CD14-positive monocyte (primary cell): Measurements from ENCODE around the gene ACTL7A. TPM values are rescaled to one million over a fixed set of nuclear protein-coding genes. Genes with fewer than 3 reads are reported as not detected.

Experiments
- DNase-seq, 3 donors: peaks; one replicate each; pipeline ENCODE4 v3.0.0-alpha.2; 2011 to 2022
- H2AFZ ChIP-seq: 2 replicates; pipeline ENCODE4 v1.6.0; 2012; ENCODE audit warnings: mild to moderate bottlenecking, low read depth, low read length, inconsistent platforms; ENCODE audit not compliant: insufficient read depth, poor library complexity, severe bottlenecking
- H3K27ac ChIP-seq, 2 donors: 1 replicate in 1 of 2; 2 replicates in 1 of 2; pipeline ENCODE4 v1.5.1; 2012 to 2013; ENCODE audit warnings: low read length in 2 of 2, control low read depth in 1 of 2, inconsistent platforms in 1 of 2, low read depth in 1 of 2, mild to moderate bottlenecking in 1 of 2
- H3K27me3 ChIP-seq, 2 donors: one replicate each; pipeline versions ENCODE4 v1.6.0 to v1.6.1; 2011 to 2013; ENCODE audit warnings: low read length in 2 of 2; ENCODE audit not compliant: control insufficient read depth in 2 of 2, insufficient read depth in 2 of 2
- H3K36me3 ChIP-seq, 2 donors: replicated peaks in 1 of 2; 1 replicate in 1 of 2; 2 replicates in 1 of 2; pipeline versions ENCODE4 v1.5.1 to v1.6.1; 2012 to 2013; ENCODE audit warnings: low read length in 2 of 2, control low read depth in 1 of 2, inconsistent platforms in 1 of 2, mild to moderate bottlenecking in 1 of 2; ENCODE audit not compliant: insufficient read depth in 2 of 2, control insufficient read depth in 1 of 2
- H3K4me1 ChIP-seq, 2 donors: 1 replicate in 1 of 2; 2 replicates in 1 of 2; pipeline versions ENCODE4 v1.5.1 to v1.6.1; 2012 to 2013; ENCODE audit warnings: low read length in 2 of 2, control low read depth in 1 of 2, inconsistent platforms in 1 of 2, mild to moderate bottlenecking in 1 of 2, moderate library complexity in 1 of 2; ENCODE audit not compliant: insufficient read depth in 2 of 2, control insufficient read depth in 1 of 2
- H3K4me2 ChIP-seq: replicated peaks from 2 replicates; pipeline ENCODE3; 2012; ENCODE audit warnings: low read length, moderate library complexity, mild to moderate bottlenecking; ENCODE audit not compliant: poor library complexity, severe bottlenecking; ENCODE audit errors: extremely low read depth
- H3K4me3 ChIP-seq, 3 experiments: fragments of 200-600 bp in 1 of 3; sonication (generic) in 1 of 3; replicated peaks in 1 of 3; 1 replicate in 2 of 3; 2 replicates in 1 of 3; pipeline ENCODE4 v1.5.1; 2011 to 2013; ENCODE audit warnings: low read length in 3 of 3, mild to moderate bottlenecking in 3 of 3, control low read depth in 2 of 3, low read depth in 2 of 3, inconsistent platforms in 1 of 3, moderate library complexity in 1 of 3
- H3K79me2 ChIP-seq: 2 replicates; pipeline ENCODE4 v1.6.0; 2012; ENCODE audit warnings: mild to moderate bottlenecking, control low read depth, inconsistent platforms, low read length, moderate library complexity; ENCODE audit not compliant: insufficient read depth
- H3K9ac ChIP-seq: 2 replicates; pipeline ENCODE4 v1.6.0; 2017; ENCODE audit warnings: low read length, mild to moderate bottlenecking; ENCODE audit not compliant: insufficient read depth, poor library complexity, severe bottlenecking
- H3K9me3 ChIP-seq, 2 donors: replicated peaks in 1 of 2; 1 replicate in 1 of 2; 2 replicates in 1 of 2; pipeline versions ENCODE4 v1.5.1 to v1.6.1; 2012 to 2013; ENCODE audit warnings: low read length in 2 of 2, control low read depth in 1 of 2; ENCODE audit not compliant: control insufficient read depth in 1 of 2, insufficient read depth in 1 of 2
- H4K20me1 ChIP-seq: 2 replicates; pipeline ENCODE4 v1.6.0; 2012; ENCODE audit warnings: mild to moderate bottlenecking, low read length, control low read depth, moderate library complexity; ENCODE audit not compliant: insufficient read depth
- H3K27ac Mint-ChIP-seq, 7 donors: one replicate each; pipeline ENCODE4 v1.8.0; 2020; ENCODE audit warnings: mild to moderate bottlenecking in 7 of 7, mixed read lengths in 7 of 7, moderate library complexity in 6 of 7, inconsistent platforms in 2 of 7
- H3K27me3 Mint-ChIP-seq, 3 donors: one replicate each; pipeline ENCODE4 v1.8.0; 2021 to 2022; ENCODE audit warnings: low read depth in 3 of 3, mild to moderate bottlenecking in 3 of 3, mixed read lengths in 3 of 3, moderate library complexity in 3 of 3, inconsistent platforms in 1 of 3
- H3K36me3 Mint-ChIP-seq, 2 donors: one replicate each; pipeline ENCODE4 v1.8.0; 2020; ENCODE audit warnings: mixed read lengths in 2 of 2, inconsistent platforms in 1 of 2, mild to moderate bottlenecking in 1 of 2
- H3K4me1 Mint-ChIP-seq: one replicate; pipeline ENCODE4 v1.8.0; 2020; ENCODE audit warnings: mild to moderate bottlenecking, mixed read lengths
- H3K4me3 Mint-ChIP-seq, 2 donors: one replicate each; pipeline ENCODE4 v1.8.0; 2020; ENCODE audit warnings: mild to moderate bottlenecking in 2 of 2, mixed read lengths in 2 of 2, moderate library complexity in 1 of 2
- H3K9me3 Mint-ChIP-seq, 7 donors: one replicate each; pipeline ENCODE4 v1.8.0; 2020 to 2022; ENCODE audit warnings: mixed read lengths in 7 of 7, mild to moderate bottlenecking in 6 of 7, moderate library complexity in 6 of 7, inconsistent platforms in 2 of 7
- CTCF ChIP-seq: fragments of 200-600 bp; IDR thresholded peaks from one replicate; pipeline ENCODE4 v1.8.0; 2022; ENCODE audit warnings: antibody characterized with exemption, mild to moderate bottlenecking
- WGBS: methylation state at CpG from one replicate; pipeline ENCODE4 v1.1.5; 2013; ENCODE audit warnings: missing lambda C conversion rate; ENCODE audit not compliant: insufficient coverage; 5-methylcytosine and 5-hydroxymethylcytosine counted together
- intact Hi-C, 2 donors: fragments of 100-400 bp; cut with micrococcal nuclease; formaldehyde crosslinking; loops; one replicate each; pipeline versions ENCODE4 v1.15.0 to v1.15.1; 2023
- polyA plus RNA-seq, 3 donors: library from polyadenylated mRNA; depleted of rRNA in 1 of 3; unstranded in 2 of 3; stranded (reverse) in 1 of 3; fragments of 300-500 nt in 2 of 3; fragments of >200 nt in 1 of 3; fragmentation: Illumina TruSeq in 2 of 3; gene quantifications; 1 replicate in 2 of 3; 2 replicates in 1 of 3; pipeline ENCODE4 v1.2.3, GENCODE V29; 2012 to 2021

ACTL7A gene
- polyA plus RNA-seq, 3 donors: not detected

- peaks cover 25% of the 10 kb centered on the region for H3K4me1 Mint-ChIP-seq
- H3K4me3 Mint-ChIP-seq: no peak overlapping the region
- no peaks in the 10 kb centered on the region for H3K27me3 ChIP-seq
- peak; percentile 42 to 66 (median 62) for DNase-seq
- peaks cover 0 to 4% (median 0%) of the 10 kb centered on the region in 7 donors for H3K9me3 Mint-ChIP-seq
- 55% methylated on average over 5 of the region's 7 CpGs for WGBS
- peaks cover 0 to 3% (median 2%) of the 10 kb centered on the region in 3 donors for H3K27me3 Mint-ChIP-seq
- H3K9me3 ChIP-seq: no peaks in the 10 kb centered on the region
- H3K4me3 ChIP-seq: no peak overlapping the region
- peak overlapping the region; percentile 4 for H3K4me2 ChIP-seq
- no peak overlapping the region for H3K9ac ChIP-seq
- no peaks in the 10 kb centered on the region for H3K36me3 ChIP-seq
- intact Hi-C loops: no loop called here
- H3K4me1 ChIP-seq: peaks cover 22 to 31% of the 10 kb centered on the region in 2 donors
- no peaks in the 10 kb centered on the region for H3K79me2 ChIP-seq
- peak overlapping the region in 1 of 2 donors; percentile 45 for H3K27ac ChIP-seq
- H2AFZ ChIP-seq: peak overlapping the region; percentile 25
- H3K27ac Mint-ChIP-seq: peak overlapping the region in 3 of 7 donors; percentile 22 to 50 (median 31)
- TF ChIP-seq CTCF: no peak
- H3K36me3 Mint-ChIP-seq: no peaks in the 10 kb centered on the region
- H4K20me1 ChIP-seq: no peaks in the 10 kb centered on the region
Measured at GRCh38 chr9:108835831-108836230, 26.2 kb upstream of the ACTL7A start.

- Histone ChIP-seq H3K4me1 (peaks cover 22 to 31% of the 10 kb centered on the region in 2 donors), H3K9ac (no peak overlapping the region), H2AFZ (peak overlapping the region; percentile 25), H3K27ac (no peak overlapping the region), H3K4me3 (no peak overlapping the region), H4K20me1 (no peaks in the 10 kb centered on the region), H3K9me3 (no peaks in the 10 kb centered on the region), H3K4me2 (no peak overlapping the region), H3K36me3 (no peaks in the 10 kb centered on the region), H3K79me2 (no peaks in the 10 kb centered on the region), H3K27me3 (no peaks in the 10 kb centered on the region)
- peaks cover 25% of the 10 kb centered on the region for H3K4me1 Mint-ChIP-seq
- TF ChIP-seq CTCF: no peak
- H3K4me3 Mint-ChIP-seq: no peak overlapping the region
- 95% methylated on average over 9 of the region's 9 CpGs for WGBS
- H3K27ac Mint-ChIP-seq: peak overlapping the region in 1 of 7 donors; percentile 31
- H3K9me3 Mint-ChIP-seq: peaks cover 0 to 4% (median 0%) of the 10 kb centered on the region in 7 donors
- DNase-seq: no peak
- H3K36me3 Mint-ChIP-seq: no peaks in the 10 kb centered on the region
- H3K27me3 Mint-ChIP-seq: peaks cover 0 to 3% (median 2%) of the 10 kb centered on the region in 3 donors
- intact Hi-C loops: no loop called here
Measured at GRCh38 chr9:108836319-108836718, 25.7 kb upstream of the ACTL7A start.
